CD8-positive, alpha-beta memory T cell (primary cell): ENCODE results near the gene DUSP2. TPM values are rescaled to one million over a fixed set of nuclear protein-coding genes. Genes with fewer than 3 reads are reported as not detected.

ENCODE experiments used
- CTCF ChIA-PET: fragments of 350-600 bp; sonication (Branson Sonifier 250); formaldehyde crosslinking; loops from one replicate; lab custom pipeline; 2021; ENCODE audit warnings: antibody characterized with exemption; lab: Charles Lee
- POLR2A ChIA-PET: fragments of 350-600 bp; sonication (Branson Sonifier 250); formaldehyde crosslinking; loops from one replicate; lab custom pipeline; 2021; ENCODE audit warnings: antibody characterized with exemption; lab: Charles Lee
- DNase-seq, 5 donors: peaks; one replicate each; pipeline versions ENCODE4 v3.0.0 to v3.0.0-alpha.2; 2020 to 2022; ENCODE audit warnings: mixed read lengths in 1 of 5
- H3K27ac ChIP-seq: one replicate; pipeline ENCODE4 v1.7.0; 2013; ENCODE audit warnings: low read depth, mild to moderate bottlenecking, low read length, moderate library complexity
- H3K27me3 ChIP-seq: 2 replicates; pipeline ENCODE4 v1.7.0; 2013; ENCODE audit warnings: low read length, mild to moderate bottlenecking; ENCODE audit not compliant: insufficient read depth, poor library complexity, severe bottlenecking
- H3K36me3 ChIP-seq: 2 replicates; pipeline ENCODE4 v1.7.0; 2013; ENCODE audit warnings: mild to moderate bottlenecking, low read length, moderate library complexity; ENCODE audit not compliant: insufficient read depth
- H3K4me1 ChIP-seq: 2 replicates; pipeline ENCODE4 v1.7.0; 2013; ENCODE audit warnings: mild to moderate bottlenecking, low read length, moderate library complexity; ENCODE audit not compliant: insufficient read depth
- H3K4me3 ChIP-seq: 2 replicates; pipeline ENCODE4 v1.7.0; 2013; ENCODE audit warnings: mild to moderate bottlenecking, low read length
- H3K9me3 ChIP-seq: 2 replicates; pipeline ENCODE4 v1.7.0; 2013; ENCODE audit warnings: mild to moderate bottlenecking, low read length
- H3K27ac Mint-ChIP-seq, 8 donors: one replicate each; pipeline ENCODE4 v1.8.0; 2020 to 2021; ENCODE audit warnings: mixed read lengths in 8 of 8, mild to moderate bottlenecking in 6 of 8, inconsistent platforms in 3 of 8, moderate library complexity in 3 of 8
- H3K27me3 Mint-ChIP-seq, 2 donors: one replicate each; pipeline ENCODE4 v1.8.0; 2020 to 2021; ENCODE audit warnings: mixed read lengths in 2 of 2, mild to moderate bottlenecking in 1 of 2, moderate library complexity in 1 of 2
- H3K36me3 Mint-ChIP-seq, 3 donors: one replicate each; pipeline ENCODE4 v1.8.0; 2020 to 2021; ENCODE audit warnings: mixed read lengths in 3 of 3, inconsistent platforms in 1 of 3, mild to moderate bottlenecking in 1 of 3
- H3K4me1 Mint-ChIP-seq, 3 donors: one replicate each; pipeline ENCODE4 v1.8.0; 2020 to 2021; ENCODE audit warnings: mixed read lengths in 3 of 3, inconsistent platforms in 1 of 3, mild to moderate bottlenecking in 1 of 3
- H3K4me3 Mint-ChIP-seq, 7 donors: one replicate each; pipeline ENCODE4 v1.8.0; 2020 to 2021; ENCODE audit warnings: mixed read lengths in 7 of 7, mild to moderate bottlenecking in 6 of 7, moderate library complexity in 4 of 7, inconsistent platforms in 2 of 7
- H3K9me3 Mint-ChIP-seq, 5 donors: one replicate each; pipeline ENCODE4 v1.8.0; 2020 to 2022; ENCODE audit warnings: mixed read lengths in 5 of 5, mild to moderate bottlenecking in 3 of 5, moderate library complexity in 2 of 5, inconsistent platforms in 1 of 5
- polyA plus RNA-seq: library from polyadenylated mRNA; unstranded; fragments of 300-500 nt; fragmentation: Illumina TruSeq; gene quantifications from one replicate; pipeline ENCODE4 v1.2.3, GENCODE V29; 2021
- total RNA-seq, 2 experiments: library from RNA; stranded (reverse); gene quantifications; one replicate each; pipeline ENCODE4 v1.2.3, GENCODE V29; 2021

Gene DUSP2
- total and polyA plus RNA-seq, 3 experiments from 2014 or later: 214 to 518 (median 237) TPM

GRCh38 chr2:96105994-96106715, 39.1 kb downstream of the DUSP2 start:
- peaks cover 0 to 16% (median 10%) of the 10 kb centered on the region in 5 donors for H3K9me3 Mint-ChIP-seq
- Histone ChIP-seq H3K27ac (no peak overlapping the region), H3K4me1 (no peaks in the 10 kb centered on the region), H3K27me3 (no peaks in the 10 kb centered on the region), H3K4me3 (no peak overlapping the region), H3K9me3 (peaks cover 5% of the 10 kb centered on the region), H3K36me3 (no peaks in the 10 kb centered on the region)
- no peak for DNase-seq
- H3K36me3 Mint-ChIP-seq: peaks cover 0 to 12% (median 0%) of the 10 kb centered on the region in 3 donors
- no peaks in the 10 kb centered on the region for H3K4me1 Mint-ChIP-seq
- no peak overlapping the region for H3K27ac Mint-ChIP-seq
- peaks cover 0 to 4% of the 10 kb centered on the region in 2 donors for H3K27me3 Mint-ChIP-seq
- ChIA-PET POLR2A (no interaction called here), CTCF (interaction anchor here (3.1 kb wide), 1 partner anchor 11 kb away, joined by 10 read pairs; no protein-coding TSS in a partner anchor)
- no peak overlapping the region for H3K4me3 Mint-ChIP-seq

- H3K4me3 Mint-ChIP-seq: no peak overlapping the region
- Histone ChIP-seq H3K27me3 (no peaks in the 10 kb centered on the region), H3K36me3 (no peaks in the 10 kb centered on the region), H3K4me3 (no peak overlapping the region), H3K27ac (no peak overlapping the region), H3K9me3 (peaks cover 5% of the 10 kb centered on the region), H3K4me1 (no peaks in the 10 kb centered on the region)
- ChIA-PET CTCF (no interaction called here), POLR2A (no interaction called here)
- no peak overlapping the region for H3K27ac Mint-ChIP-seq
- H3K4me1 Mint-ChIP-seq: no peaks in the 10 kb centered on the region
- H3K9me3 Mint-ChIP-seq: peaks cover 0 to 16% (median 10%) of the 10 kb centered on the region in 5 donors
- DNase-seq: no peak
- peaks cover 0 to 5% of the 10 kb centered on the region in 2 donors for H3K27me3 Mint-ChIP-seq
- H3K36me3 Mint-ChIP-seq: peaks cover 0 to 12% (median 0%) of the 10 kb centered on the region in 3 donors
These were observed 39.9 kb downstream of the DUSP2 start for GRCh38 chr2:96105152-96105915.

DNA sequence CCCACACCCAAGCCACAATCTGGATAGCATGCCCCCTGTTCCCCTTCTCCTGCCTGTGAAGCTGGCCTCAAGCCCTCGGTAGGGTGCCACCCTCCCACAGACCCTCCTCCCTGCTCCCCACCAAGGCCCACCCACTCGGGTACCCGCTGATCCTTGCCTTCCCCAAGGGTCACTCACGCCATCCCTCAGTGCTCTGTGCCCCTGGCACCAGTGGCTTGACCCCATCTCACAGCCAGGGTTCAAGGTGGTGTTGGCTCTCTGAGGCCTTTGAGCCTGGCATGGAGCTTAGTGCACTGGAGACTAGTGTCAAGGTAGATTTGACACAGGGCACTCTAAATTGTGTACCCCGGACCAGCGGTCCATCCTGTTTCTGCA, 40.8 kb downstream of the DUSP2 start:
- H3K4me1 ChIP-seq: no peaks in the 10 kb centered on the region
- Mint-ChIP-seq H3K4me1 (no peaks in the 10 kb centered on the region), H3K36me3 (peaks cover 0 to 12% (median 0%) of the 10 kb centered on the region in 3 donors), H3K4me3 (no peak overlapping the region), H3K9me3 (peaks cover 0 to 16% (median 10%) of the 10 kb centered on the region in 5 donors), H3K27me3 (peaks cover 0 to 5% of the 10 kb centered on the region in 2 donors), H3K27ac (no peak overlapping the region)
- no peaks in the 10 kb centered on the region for H3K36me3 ChIP-seq
- ChIA-PET CTCF (no interaction called here), POLR2A (no interaction called here)
- no peak overlapping the region for H3K4me3 ChIP-seq
- H3K9me3 ChIP-seq: peaks cover 5% of the 10 kb centered on the region
- no peak overlapping the region for H3K27ac ChIP-seq
- H3K27me3 ChIP-seq: no peaks in the 10 kb centered on the region
- peak in 1 of 5 donors; percentile 0 for DNase-seq

GRCh38 chr2:96103761-96104486, 41.3 kb downstream of the DUSP2 start:
- H3K36me3 Mint-ChIP-seq: peaks cover 0 to 12% (median 0%) of the 10 kb centered on the region in 3 donors
- Histone ChIP-seq H3K27ac (no peak overlapping the region), H3K36me3 (no peaks in the 10 kb centered on the region), H3K27me3 (no peaks in the 10 kb centered on the region), H3K4me1 (no peaks in the 10 kb centered on the region), H3K9me3 (peaks cover 5% of the 10 kb centered on the region), H3K4me3 (no peak overlapping the region)
- H3K27me3 Mint-ChIP-seq: peaks cover 0 to 5% of the 10 kb centered on the region in 2 donors
- no peak overlapping the region for H3K4me3 Mint-ChIP-seq
- H3K9me3 Mint-ChIP-seq: peaks cover 0 to 16% (median 10%) of the 10 kb centered on the region in 5 donors
- H3K4me1 Mint-ChIP-seq: no peaks in the 10 kb centered on the region
- H3K27ac Mint-ChIP-seq: no peak overlapping the region
- CTCF ChIA-PET: no interaction called here
- POLR2A ChIA-PET: no interaction called here
- DNase-seq: no peak

- Mint-ChIP-seq H3K27ac (no peak overlapping the region), H3K27me3 (peaks cover 0 to 6% of the 10 kb centered on the region in 2 donors), H3K4me1 (no peaks in the 10 kb centered on the region), H3K9me3 (peaks cover 0 to 16% (median 10%) of the 10 kb centered on the region in 5 donors), H3K36me3 (peaks cover 0 to 12% (median 0%) of the 10 kb centered on the region in 3 donors), H3K4me3 (no peak overlapping the region)
- CTCF ChIA-PET: no interaction called here
- H3K9me3 ChIP-seq: peaks cover 5% of the 10 kb centered on the region
- DNase-seq: no peak
- H3K4me3 ChIP-seq: no peak overlapping the region
- H3K36me3 ChIP-seq: no peaks in the 10 kb centered on the region
- POLR2A ChIA-PET: no interaction called here
- no peak overlapping the region for H3K27ac ChIP-seq
- no peaks in the 10 kb centered on the region for H3K4me1 ChIP-seq
- no peaks in the 10 kb centered on the region for H3K27me3 ChIP-seq
These were observed 42.0 kb downstream of the DUSP2 start for GRCh38 chr2:96103187-96103601.

DNA sequence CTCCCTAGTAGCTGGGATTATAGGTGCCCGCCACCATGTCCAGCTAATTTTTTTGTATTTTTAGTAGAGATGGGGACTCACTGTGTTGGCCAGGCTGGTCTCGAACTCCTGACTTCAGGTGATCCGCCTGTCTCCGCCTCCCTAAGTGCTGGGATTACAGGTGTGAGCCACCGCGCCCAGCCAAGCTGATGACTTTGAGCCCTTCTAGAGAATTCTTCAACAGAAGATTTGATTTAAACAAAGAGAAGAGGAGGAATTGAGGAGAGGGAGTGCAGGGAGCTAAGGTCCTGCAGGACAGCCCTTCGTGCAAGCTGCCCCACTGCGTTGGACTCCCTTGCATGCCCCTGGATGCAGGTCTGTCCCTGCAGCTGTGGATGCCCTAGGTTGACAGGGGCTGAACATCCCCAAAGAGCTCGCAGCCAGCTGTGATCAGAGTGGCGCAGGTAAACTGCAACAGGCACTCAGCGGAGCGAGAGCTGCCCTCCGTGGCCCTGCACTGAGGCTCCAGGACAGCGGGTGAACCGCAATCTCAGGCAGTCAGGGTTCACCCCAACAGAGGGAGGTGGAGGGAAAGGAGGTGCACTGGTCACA, 42.5 kb downstream of the DUSP2 start:
- no peaks in the 10 kb centered on the region for H3K4me1 ChIP-seq
- H3K27ac Mint-ChIP-seq: no peak overlapping the region
- no peak overlapping the region for H3K27ac ChIP-seq
- no peaks in the 10 kb centered on the region for H3K4me1 Mint-ChIP-seq
- peaks cover 0 to 16% (median 10%) of the 10 kb centered on the region in 5 donors for H3K9me3 Mint-ChIP-seq
- peaks cover 0 to 12% (median 0%) of the 10 kb centered on the region in 3 donors for H3K36me3 Mint-ChIP-seq
- peaks cover 5% of the 10 kb centered on the region for H3K9me3 ChIP-seq
- CTCF ChIA-PET: interaction anchor here (0.7 kb wide), 1 partner anchor 151 kb away, joined by 3 read pairs; no protein-coding TSS in a partner anchor
- no peak overlapping the region for H3K4me3 Mint-ChIP-seq
- DNase-seq: peak in 1 of 5 donors; percentile 0
- POLR2A ChIA-PET: no interaction called here
- H3K27me3 Mint-ChIP-seq: peaks cover 0 to 7% of the 10 kb centered on the region in 2 donors
- H3K4me3 ChIP-seq: no peak overlapping the region
- H3K36me3 ChIP-seq: no peaks in the 10 kb centered on the region
- no peaks in the 10 kb centered on the region for H3K27me3 ChIP-seq

- H3K27ac Mint-ChIP-seq: no peak overlapping the region
- Histone ChIP-seq H3K9me3 (peaks cover 5% of the 10 kb centered on the region), H3K27me3 (no peaks in the 10 kb centered on the region), H3K4me1 (no peaks in the 10 kb centered on the region), H3K4me3 (no peak overlapping the region), H3K27ac (no peak overlapping the region), H3K36me3 (no peaks in the 10 kb centered on the region)
- no peak overlapping the region for H3K4me3 Mint-ChIP-seq
- no peaks in the 10 kb centered on the region for H3K4me1 Mint-ChIP-seq
- peaks cover 0 to 7% of the 10 kb centered on the region in 2 donors for H3K27me3 Mint-ChIP-seq
- CTCF ChIA-PET: no interaction called here
- H3K9me3 Mint-ChIP-seq: peaks cover 0 to 13% (median 8%) of the 10 kb centered on the region in 5 donors
- DNase-seq: no peak
- H3K36me3 Mint-ChIP-seq: peaks cover 0 to 12% (median 0%) of the 10 kb centered on the region in 3 donors
- POLR2A ChIA-PET: no interaction called here
These were observed 44.3 kb downstream of the DUSP2 start for GRCh38 chr2:96100893-96101304.
